ENCODE results near the gene SCG3.

DNA sequence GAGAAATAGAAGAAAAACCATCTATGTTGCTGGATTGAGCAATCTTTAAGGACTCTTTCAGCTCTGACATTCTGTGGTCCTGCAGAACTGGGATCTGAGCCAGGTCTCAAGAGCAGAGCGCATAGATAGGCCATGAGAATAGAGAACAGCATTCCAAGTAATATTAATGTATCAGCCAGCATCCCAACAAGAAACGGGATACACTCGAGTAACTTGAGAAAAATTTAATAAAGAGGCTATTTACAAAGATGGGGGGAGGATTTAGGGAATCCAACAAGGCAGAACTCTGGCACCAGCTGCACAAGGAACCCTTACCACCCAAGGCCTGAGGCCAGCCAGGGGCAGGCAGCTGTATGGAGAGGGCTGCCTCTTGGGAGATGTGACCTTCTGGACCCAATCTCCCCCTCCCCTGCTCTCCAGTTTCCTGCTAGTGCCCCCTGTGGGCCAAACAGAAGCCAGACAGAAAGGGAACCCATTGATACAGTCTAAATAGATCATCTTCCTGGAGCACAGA, 78.3 kb downstream of the SCG3 start:
- TF ChIP-seq CTCF (conservative IDR thresholded peaks at IDR 0.05; ENCODE audit: low read depth, low read length) (no peak; the same call in 1 of the 2 replicates), EZH2 (IDR thresholded peaks at IDR 0.05; ENCODE audit: low read length, unreplicated experiment) (no peak), EZH2phosphoT487 (IDR thresholded peaks at IDR 0.05; ENCODE audit: borderline replicate concordance, low read length) (no peak)

All from PC-3 (cell line).